ENCODE data around the gene ORC3.
"Not testable (repeated sequence)": the region's sequence is repeated elsewhere in the genome, so short reads cannot be mapped to it uniquely, and the experiment has no call there.

DNA sequence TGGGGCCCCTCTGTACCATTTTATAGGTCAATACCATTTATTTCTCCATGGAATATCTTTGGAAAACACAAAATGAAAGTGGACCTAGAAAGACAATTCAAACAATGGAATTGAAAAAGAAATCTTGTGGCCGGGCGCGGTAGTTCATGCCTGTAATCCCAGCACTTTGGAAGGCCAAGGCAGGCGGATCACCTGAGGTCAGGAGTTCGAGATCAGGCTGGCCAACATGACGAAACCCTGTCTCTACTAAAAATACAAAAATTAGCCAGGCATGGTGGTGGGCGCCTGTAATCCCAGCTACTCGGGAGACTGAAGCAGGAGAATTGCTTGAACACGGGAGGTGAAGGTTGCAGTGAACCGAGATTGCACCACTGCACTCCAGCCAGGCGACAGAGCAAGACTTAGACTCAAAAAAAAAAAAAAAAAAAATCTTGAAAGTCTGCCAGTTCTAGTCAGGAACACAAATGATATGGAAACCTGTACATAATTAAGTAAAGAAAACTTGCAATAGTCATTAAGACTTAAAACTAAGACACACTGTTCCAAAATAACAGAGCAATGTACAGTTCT, 96.8 kb downstream of the ORC3 start:
- TF ChIP-seq, protein P1, sequence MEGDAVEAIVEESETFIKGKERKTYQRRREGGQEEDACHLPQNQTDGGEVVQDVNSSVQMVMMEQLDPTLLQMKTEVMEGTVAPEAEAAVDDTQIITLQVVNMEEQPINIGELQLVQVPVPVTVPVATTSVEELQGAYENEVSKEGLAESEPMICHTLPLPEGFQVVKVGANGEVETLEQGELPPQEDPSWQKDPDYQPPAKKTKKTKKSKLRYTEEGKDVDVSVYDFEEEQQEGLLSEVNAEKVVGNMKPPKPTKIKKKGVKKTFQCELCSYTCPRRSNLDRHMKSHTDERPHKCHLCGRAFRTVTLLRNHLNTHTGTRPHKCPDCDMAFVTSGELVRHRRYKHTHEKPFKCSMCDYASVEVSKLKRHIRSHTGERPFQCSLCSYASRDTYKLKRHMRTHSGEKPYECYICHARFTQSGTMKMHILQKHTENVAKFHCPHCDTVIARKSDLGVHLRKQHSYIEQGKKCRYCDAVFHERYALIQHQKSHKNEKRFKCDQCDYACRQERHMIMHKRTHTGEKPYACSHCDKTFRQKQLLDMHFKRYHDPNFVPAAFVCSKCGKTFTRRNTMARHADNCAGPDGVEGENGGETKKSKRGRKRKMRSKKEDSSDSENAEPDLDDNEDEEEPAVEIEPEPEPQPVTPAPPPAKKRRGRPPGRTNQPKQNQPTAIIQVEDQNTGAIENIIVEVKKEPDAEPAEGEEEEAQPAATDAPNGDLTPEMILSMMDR (IDR thresholded peaks at IDR 0.05; ENCODE audit: borderline replicate concordance, extremely low read depth, low read length, poor library complexity, severe bottlenecking): not testable (repeated sequence)
- TF ChIP-seq EZH2 (IDR thresholded peaks at IDR 0.05; ENCODE audit: borderline replicate concordance, low read depth, low read length, severe bottlenecking): not testable (repeated sequence)

Measured in DND-41 (cell line).